Hepatocyte (in vitro differentiated cells): ENCODE results near the gene PLPPR1. TPM values are rescaled to one million over a fixed set of nuclear protein-coding genes. Genes with fewer than 3 reads are reported as not detected.

Experiments
- DNase-seq: peaks from one replicate; pipeline ENCODE4 v3.0.0-alpha.2; 2016; ENCODE audit warnings: low spot score
- H2AFZ ChIP-seq: fragments of 200-600 bp; sonication (generic); 2 replicates; pipeline ENCODE4 v1.6.0; 2016; ENCODE audit warnings: antibody characterized with exemption, mild to moderate bottlenecking
- H3K27ac ChIP-seq: fragments of 200-600 bp; sonication (generic); 2 replicates; pipeline ENCODE4 v1.5.1; 2016; ENCODE audit warnings: mild to moderate bottlenecking
- H3K27me3 ChIP-seq: fragments of 200-600 bp; sonication (generic); 2 replicates; pipeline ENCODE4 v1.6.1; 2016
- H3K36me3 ChIP-seq: fragments of 200-600 bp; sonication (generic); replicated peaks from 2 replicates; pipeline ENCODE4 v1.5.1; 2016; ENCODE audit warnings: low read depth; ENCODE audit not compliant: insufficient read depth
- H3K4me1 ChIP-seq: fragments of 200-600 bp; sonication (generic); 2 replicates; pipeline ENCODE4 v1.5.1; 2016; ENCODE audit warnings: mild to moderate bottlenecking, moderate library complexity; ENCODE audit not compliant: insufficient read depth
- H3K4me2 ChIP-seq: fragments of 200-600 bp; sonication (generic); 2 replicates; pipeline ENCODE4 v1.6.0; 2016
- H3K4me3 ChIP-seq: fragments of 200-600 bp; sonication (generic); 2 replicates; pipeline ENCODE4 v1.5.1; 2016; ENCODE audit warnings: mild to moderate bottlenecking
- H3K79me2 ChIP-seq: fragments of 200-600 bp; sonication (generic); 2 replicates; pipeline ENCODE4 v1.6.0; 2017; ENCODE audit warnings: mild to moderate bottlenecking
- H3K9me2 ChIP-seq: fragments of 200-600 bp; sonication (generic); replicated peaks from 2 replicates; pipeline ENCODE4 v1.6.0; 2017; ENCODE audit warnings: mild to moderate bottlenecking; ENCODE audit not compliant: insufficient read depth
- H3K9me3 ChIP-seq: fragments of 200-600 bp; sonication (generic); 2 replicates; pipeline ENCODE4 v1.5.1; 2016; ENCODE audit warnings: low read depth, mild to moderate bottlenecking
- H4K20me1 ChIP-seq: fragments of 200-600 bp; sonication (generic); 2 replicates; pipeline ENCODE4 v1.6.0; 2016; ENCODE audit warnings: mild to moderate bottlenecking; ENCODE audit not compliant: insufficient read depth, poor library complexity, severe bottlenecking
- EZH2 ChIP-seq: fragments of 200-600 bp; sonication (generic); IDR thresholded peaks from 2 replicates; pipeline ENCODE4 v1.6.1; 2016; ENCODE audit warnings: antibody characterized with exemption, mild to moderate bottlenecking, borderline replicate concordance
- EZH2phosphoT487 ChIP-seq: fragments of 200-600 bp; sonication (generic); IDR thresholded peaks from one replicate; pipeline ENCODE4 v1.6.1; 2018; ENCODE audit warnings: antibody characterized with exemption, mild to moderate bottlenecking, low read depth, moderate library complexity; ENCODE audit not compliant: unreplicated experiment, severe bottlenecking
- WGBS: methylation state at CpG from one replicate; pipeline ENCODE4 v1.1.6; 2016; ENCODE audit warnings: low lambda C conversion rate; ENCODE audit errors: missing lambda C conversion rate; 5-methylcytosine and 5-hydroxymethylcytosine counted together
- polyA plus RNA-seq: library from polyadenylated mRNA; unstranded; fragments of >200 nt; fragmentation: Nextera tagmentation; extraction: Ambion mirVana; gene quantifications from 2 replicates; pipeline ENCODE4 v1.2.1, GENCODE V29; 2016
- total RNA-seq: library from RNA; depleted of rRNA; stranded (reverse); fragments of >200 nt; gene quantifications from 2 replicates; pipeline ENCODE4 v1.2.3, GENCODE V29; 2014
- TF ChIP-seq, protein P1 (sequence below): fragments of 200-600 bp; sonication (generic); IDR thresholded peaks from 2 replicates; pipeline ENCODE4 v1.5.1; 2016; ENCODE audit warnings: antibody characterized with exemption, mild to moderate bottlenecking; ENCODE audit not compliant: poor library complexity

Gene PLPPR1
- total and polyA plus RNA-seq, 2 experiments from 2014 or later, result 0.27 to 2.1 TPM

DNA sequence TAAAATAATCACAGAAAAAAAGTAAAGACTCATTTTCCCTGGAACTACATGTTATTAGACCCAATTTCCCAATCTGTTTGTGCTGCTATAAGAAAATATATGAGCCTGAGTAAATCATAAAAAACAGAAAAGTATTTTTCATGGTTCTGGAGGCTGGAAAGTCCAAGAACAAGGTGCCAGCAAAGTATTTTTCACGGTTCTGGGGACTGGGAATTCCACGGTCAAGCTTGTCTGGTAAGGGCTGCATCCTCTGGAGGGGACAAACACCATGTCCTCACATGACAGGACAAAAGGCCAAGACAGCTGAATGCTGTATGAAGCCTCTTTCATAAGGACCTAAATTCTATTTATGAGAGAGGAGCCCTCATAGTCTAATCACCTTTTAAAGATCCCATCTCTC lies 172.3 kb downstream of the PLPPR1 start:
- Histone ChIP-seq H3K27ac (no peak overlapping the region), H3K4me3 (no peak overlapping the region), H3K36me3 (no peaks in the 10 kb centered on the region), H3K79me2 (no peaks in the 10 kb centered on the region), H2AFZ (no peak overlapping the region), H3K27me3 (no peaks in the 10 kb centered on the region), H3K4me1 (no peaks in the 10 kb centered on the region), H3K4me2 (no peak overlapping the region), H4K20me1 (no peaks in the 10 kb centered on the region), H3K9me2 (no peaks in the 10 kb centered on the region), H3K9me3 (no peaks in the 10 kb centered on the region)
- TF ChIP-seq EZH2 (no peak), EZH2phosphoT487 (no peak)
- TF ChIP-seq, protein P1, sequence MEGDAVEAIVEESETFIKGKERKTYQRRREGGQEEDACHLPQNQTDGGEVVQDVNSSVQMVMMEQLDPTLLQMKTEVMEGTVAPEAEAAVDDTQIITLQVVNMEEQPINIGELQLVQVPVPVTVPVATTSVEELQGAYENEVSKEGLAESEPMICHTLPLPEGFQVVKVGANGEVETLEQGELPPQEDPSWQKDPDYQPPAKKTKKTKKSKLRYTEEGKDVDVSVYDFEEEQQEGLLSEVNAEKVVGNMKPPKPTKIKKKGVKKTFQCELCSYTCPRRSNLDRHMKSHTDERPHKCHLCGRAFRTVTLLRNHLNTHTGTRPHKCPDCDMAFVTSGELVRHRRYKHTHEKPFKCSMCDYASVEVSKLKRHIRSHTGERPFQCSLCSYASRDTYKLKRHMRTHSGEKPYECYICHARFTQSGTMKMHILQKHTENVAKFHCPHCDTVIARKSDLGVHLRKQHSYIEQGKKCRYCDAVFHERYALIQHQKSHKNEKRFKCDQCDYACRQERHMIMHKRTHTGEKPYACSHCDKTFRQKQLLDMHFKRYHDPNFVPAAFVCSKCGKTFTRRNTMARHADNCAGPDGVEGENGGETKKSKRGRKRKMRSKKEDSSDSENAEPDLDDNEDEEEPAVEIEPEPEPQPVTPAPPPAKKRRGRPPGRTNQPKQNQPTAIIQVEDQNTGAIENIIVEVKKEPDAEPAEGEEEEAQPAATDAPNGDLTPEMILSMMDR, result no peak
- 67% methylated on average over 2 of the region's 2 CpGs for WGBS
- no peak for DNase-seq

DNA sequence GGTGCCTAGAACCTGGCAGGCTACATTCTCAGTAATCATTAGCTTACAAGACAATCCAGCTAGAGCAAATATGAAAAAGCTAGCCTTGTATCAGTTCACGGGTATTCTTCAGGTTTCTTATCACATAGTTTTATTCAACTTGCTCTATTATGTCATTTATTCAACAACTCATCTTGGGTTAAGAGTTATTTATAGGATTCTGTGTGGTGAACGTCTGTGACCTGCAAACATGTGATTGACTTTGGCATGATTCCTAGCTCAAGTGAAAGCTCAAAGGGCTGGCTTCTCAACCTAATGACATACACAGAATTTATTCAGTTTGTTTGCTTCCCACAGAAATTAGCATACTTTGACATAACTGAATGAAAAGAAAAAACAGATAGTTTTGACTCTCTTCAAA lies 173.1 kb downstream of the PLPPR1 start:
- H3K36me3 ChIP-seq, result no peaks in the 10 kb centered on the region
- H3K27me3 ChIP-seq, result no peaks in the 10 kb centered on the region
- H3K9me2 ChIP-seq, result no peaks in the 10 kb centered on the region
- H3K79me2 ChIP-seq, result no peaks in the 10 kb centered on the region
- DNase-seq, result no peak
- no peak overlapping the region for H2AFZ ChIP-seq
- no peaks in the 10 kb centered on the region for H3K4me1 ChIP-seq
- H4K20me1 ChIP-seq, result no peaks in the 10 kb centered on the region
- H3K27ac ChIP-seq, result no peak overlapping the region
- no peaks in the 10 kb centered on the region for H3K9me3 ChIP-seq
- TF ChIP-seq, protein P1, result no peak
- TF ChIP-seq EZH2 (no peak), EZH2phosphoT487 (no peak)
- H3K4me2 ChIP-seq, result peak overlapping the region; percentile 1
- H3K4me3 ChIP-seq, result no peak overlapping the region
- WGBS, result 51% methylated on average over 2 of the region's 2 CpGs

DNA sequence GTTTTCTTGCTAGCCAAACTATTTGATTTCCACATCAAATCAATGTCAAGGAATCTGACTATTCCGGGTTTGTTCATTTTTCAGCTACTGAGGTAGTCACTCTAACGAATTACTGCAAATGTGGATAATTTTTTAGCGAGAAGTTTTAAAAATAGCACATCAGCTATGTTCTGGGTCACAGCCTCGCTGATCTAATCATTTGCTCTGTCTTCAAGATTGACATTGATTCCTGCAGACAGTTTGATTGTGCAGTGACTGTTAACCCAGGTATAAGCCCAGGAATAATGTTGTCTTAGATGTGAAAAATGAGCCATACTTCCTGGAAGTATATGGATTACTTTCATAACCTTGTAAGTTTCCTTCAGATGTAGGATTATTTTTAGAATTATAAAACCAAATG lies 181.1 kb downstream of the PLPPR1 start:
- no peak for TF ChIP-seq EZH2phosphoT487
- TF ChIP-seq, protein P1, result no peak
- TF ChIP-seq EZH2, result no peak
- no peaks in the 10 kb centered on the region for H3K36me3 ChIP-seq
- no peaks in the 10 kb centered on the region for H3K27me3 ChIP-seq
- no peaks in the 10 kb centered on the region for H3K79me2 ChIP-seq
- 94% methylated on average over 4 of the region's 4 CpGs for WGBS
- no peaks in the 10 kb centered on the region for H4K20me1 ChIP-seq
- H3K4me2 ChIP-seq, result no peak overlapping the region
- no peaks in the 10 kb centered on the region for H3K9me2 ChIP-seq
- no peak overlapping the region for H2AFZ ChIP-seq
- no peaks in the 10 kb centered on the region for H3K4me1 ChIP-seq
- no peak overlapping the region for H3K27ac ChIP-seq
- DNase-seq, result no peak
- no peak overlapping the region for H3K4me3 ChIP-seq
- no peaks in the 10 kb centered on the region for H3K9me3 ChIP-seq

DNA sequence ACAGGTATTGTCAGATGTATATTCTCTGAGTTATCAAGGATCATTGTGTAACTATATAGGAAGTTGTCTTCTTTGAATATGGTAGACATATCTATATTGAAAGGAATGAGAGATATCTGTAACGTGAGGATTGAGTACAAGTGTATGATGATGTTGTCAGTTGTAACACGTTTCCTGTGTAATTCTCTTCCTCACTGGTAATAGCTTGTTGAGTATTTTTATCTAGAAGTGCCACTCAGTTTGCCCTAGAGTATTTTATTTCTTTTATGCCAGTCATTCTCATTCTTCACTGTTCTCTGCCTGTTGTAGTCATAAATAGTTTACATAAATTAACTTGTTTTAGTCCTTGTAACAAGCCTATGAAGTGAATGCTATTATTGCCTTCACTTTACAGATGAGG lies 184.1 kb downstream of the PLPPR1 start:
- H3K9me3 ChIP-seq, result no peaks in the 10 kb centered on the region
- 77% methylated on average over 2 of the region's 2 CpGs for WGBS
- no peaks in the 10 kb centered on the region for H3K9me2 ChIP-seq
- no peak overlapping the region for H2AFZ ChIP-seq
- no peaks in the 10 kb centered on the region for H3K79me2 ChIP-seq
- no peak overlapping the region for H3K4me2 ChIP-seq
- H3K4me1 ChIP-seq, result no peaks in the 10 kb centered on the region
- H3K27ac ChIP-seq, result no peak overlapping the region
- DNase-seq, result no peak
- no peak overlapping the region for H3K4me3 ChIP-seq
- H4K20me1 ChIP-seq, result no peaks in the 10 kb centered on the region
- no peaks in the 10 kb centered on the region for H3K36me3 ChIP-seq
- TF ChIP-seq EZH2phosphoT487, result no peak
- no peak for TF ChIP-seq EZH2
- TF ChIP-seq, protein P1, result no peak
- H3K27me3 ChIP-seq, result no peaks in the 10 kb centered on the region
